NCI-H526 (cell line): Measurements from ENCODE around the gene FKBP1B.
"Not testable (repeated sequence)": the region's sequence is repeated elsewhere in the genome, so short reads cannot be mapped to it uniquely, and the experiment has no call there.

Experiments
- DNase-seq, 2 experiments: peaks; one replicate each; lab custom pipeline; 2025; lab: John Stamatoyannopoulos, UW

The FKBP1B gene

DNA sequence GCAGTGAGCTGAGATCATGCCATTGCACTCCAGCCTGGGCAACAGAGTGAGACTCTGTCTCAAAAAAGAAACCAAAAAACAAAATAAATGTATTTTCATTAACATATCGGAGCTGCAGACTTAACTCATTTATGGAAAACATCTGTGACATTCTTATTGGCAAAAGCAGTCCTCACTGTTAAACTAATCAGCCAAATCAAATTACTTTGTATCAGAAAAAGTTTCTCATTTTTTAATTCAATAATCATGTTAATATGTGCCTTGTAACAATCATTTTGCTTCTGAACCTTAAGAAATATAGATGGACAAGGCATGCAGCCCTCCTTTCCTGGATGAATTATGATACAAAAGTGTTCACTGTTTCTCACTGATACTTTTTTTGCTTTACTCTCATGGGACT, 53.1 kb downstream of the FKBP1B start:
- DNase-seq, result no peak

DNA sequence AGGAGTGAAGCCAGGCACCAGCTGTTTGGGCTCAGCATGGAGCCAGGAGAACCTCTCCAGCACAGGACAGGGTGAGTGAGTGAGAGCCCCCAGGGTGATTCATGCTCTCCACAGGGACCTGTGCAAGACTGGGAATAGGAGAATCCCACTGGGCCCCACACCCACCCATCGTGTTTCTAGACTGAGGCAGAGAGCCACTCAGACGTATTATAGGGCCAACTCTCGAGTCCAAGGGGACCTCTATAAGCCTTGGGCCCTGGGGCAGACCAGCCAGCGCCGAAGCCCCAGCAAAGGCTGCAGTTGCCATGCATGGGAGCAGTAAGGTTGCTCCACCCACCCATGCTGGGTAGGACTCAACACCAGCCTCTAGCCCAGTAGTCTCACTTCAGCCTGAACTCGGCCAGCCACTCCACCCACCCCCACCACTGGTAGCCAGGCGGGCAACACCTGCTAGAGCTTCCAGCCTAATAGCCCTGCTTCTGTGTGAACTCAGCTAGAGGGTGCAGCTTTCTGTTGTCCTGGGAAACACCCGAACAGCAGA, 54.6 kb downstream of the FKBP1B start:
- DNase-seq, result no peak

DNA sequence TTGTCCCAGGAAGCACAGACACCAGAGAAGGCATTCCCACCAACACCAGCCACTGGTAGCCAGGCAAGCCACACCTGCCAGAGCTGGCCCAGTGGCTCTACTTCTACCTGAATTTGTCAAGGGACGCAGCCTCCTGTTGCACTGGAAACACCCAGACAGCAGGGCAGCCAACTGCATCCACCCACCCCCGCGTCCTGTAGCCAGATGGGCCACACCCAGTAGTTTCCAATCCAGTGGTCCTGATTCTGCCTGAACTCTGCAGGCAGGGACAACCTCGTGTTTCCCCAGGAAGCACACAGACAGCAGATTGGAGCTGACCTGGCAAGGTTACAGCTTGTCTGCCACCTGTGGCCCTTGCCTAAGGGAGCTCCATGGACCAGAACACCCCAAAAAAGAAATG, 55.4 kb downstream of the FKBP1B start:
- no peak for DNase-seq

DNA sequence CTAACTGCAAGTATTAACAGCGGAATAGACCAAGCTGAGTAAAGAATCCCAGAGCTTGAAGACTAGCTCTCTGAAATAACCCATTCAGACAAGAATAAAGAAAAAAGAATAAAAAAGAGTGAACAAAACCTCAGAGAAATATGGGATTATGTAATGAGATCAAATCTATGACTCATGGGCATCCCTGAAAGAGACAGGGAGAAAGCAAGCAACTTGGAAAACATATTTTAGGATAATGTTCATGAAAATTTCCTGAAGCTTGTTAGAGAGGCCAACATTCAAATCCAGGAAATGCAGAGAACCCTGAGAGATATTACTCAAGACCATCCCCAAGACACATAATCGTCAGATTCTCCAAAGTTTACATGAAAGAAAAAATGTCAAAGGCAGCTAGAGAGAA, 56.3 kb downstream of the FKBP1B start:
- no peak for DNase-seq

DNA sequence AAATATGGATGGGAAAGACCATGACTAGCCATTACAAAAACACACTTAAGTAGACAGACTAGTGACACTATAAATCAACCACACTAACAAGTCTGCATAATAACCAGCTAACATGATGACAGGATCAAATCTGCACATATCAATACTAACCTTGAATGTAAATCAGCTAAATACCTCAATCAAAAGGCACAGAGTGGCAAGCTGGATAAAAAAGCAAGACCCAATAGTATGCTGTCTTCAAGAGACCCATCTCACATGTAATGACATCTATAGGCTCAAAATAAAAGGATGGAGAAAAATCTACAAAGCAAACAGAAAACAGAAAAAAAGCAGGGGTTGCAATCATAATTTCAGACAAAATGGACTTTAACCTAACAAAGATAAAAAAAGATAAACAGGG, 57.2 kb downstream of the FKBP1B start:
- no peak for DNase-seq

DNA sequence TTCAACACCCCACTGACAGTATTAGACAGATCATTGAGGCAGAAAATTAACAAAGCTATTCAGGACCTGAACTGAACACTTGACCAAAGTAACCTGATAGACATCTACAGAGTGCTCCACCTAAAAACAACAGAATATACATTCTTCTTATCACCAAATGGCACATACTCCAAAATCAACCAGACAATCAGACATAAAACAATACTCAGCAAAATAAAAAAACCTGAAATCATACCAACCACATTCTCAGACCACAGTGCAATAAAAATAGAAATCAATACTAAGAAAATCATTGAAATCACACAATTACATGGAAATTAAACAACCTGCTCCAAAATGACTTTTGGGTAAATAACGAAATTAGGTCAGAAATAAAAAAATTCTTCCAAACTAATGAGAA, 57.8 kb downstream of the FKBP1B start:
- DNase-seq, result no peak

DNA sequence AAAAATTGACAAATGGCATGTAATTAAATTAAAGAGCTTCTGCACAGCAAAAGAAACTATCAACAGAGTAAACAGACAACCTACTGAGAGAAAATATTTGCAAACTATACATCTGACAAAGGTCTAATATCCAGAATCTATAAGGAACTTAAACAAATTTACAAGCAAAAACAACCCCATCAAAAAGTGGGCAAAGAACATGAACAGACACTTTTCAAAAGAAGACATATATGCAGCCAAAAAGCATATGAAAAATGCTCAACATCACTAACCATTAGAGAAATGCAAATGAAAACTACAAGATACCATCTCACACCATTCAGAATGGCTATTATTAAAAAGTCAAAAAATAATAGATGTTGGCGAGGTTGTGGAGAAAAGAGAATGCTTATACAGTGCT, 59.9 kb downstream of the FKBP1B start:
- DNase-seq, result not testable (repeated sequence)

DNA sequence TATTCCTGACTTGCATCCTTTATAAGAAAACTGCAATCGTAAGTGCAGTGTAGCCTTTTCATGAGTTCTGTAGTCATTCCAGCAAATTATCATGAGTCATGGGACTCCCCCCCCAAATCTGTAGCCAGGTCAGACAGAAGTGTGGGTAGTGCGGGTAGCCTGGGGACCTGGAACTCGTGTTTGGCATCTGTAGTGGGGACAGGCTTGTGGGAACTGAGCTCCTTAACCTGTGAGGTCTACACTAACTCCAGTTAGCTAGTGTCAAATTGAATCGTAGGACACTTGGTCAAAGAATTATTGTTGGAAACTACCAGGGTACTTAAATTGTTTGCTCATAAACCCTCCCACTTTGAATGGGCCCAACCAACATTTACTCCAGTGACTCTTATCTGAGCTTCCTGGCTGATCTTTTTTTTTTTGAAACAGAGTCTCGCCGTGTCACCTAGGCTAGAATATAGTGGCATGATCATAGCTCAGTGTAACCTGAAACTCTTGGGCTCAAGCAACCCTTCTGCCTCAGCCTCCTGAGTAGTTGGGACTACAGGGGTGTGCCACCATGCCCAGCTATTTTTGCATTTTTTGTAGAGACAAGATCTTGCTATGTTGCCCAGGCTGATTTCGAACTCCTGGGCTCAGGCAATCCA, 61.2 kb downstream of the FKBP1B start:
- no peak for DNase-seq

DNA sequence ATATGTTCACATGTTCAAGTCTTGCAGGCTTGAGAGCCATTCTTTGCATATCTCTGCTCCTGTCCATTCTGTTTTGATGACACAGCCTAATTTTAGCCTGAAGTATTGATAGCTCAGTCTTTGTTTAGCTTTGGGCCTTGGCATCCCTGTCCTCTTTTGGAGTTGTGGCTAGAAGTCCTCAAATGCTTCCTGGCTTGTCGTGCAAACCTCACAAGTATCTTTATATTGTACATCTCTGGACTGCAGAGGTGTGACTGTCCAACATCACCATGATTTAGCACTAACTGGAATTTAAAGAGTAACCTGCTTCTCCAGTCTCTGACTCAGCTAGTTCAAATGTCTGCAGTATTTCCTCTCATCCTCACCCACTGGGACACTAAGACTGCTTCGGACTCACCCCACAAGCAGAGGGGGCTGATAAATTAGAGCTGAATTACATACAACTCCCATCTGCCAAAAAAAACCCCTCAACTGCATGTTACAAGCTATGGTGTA, 61.9 kb downstream of the FKBP1B start:
- DNase-seq, result no peak
